Measurements from ENCODE around the gene RFXANK. TPM values are rescaled to one million over a fixed set of nuclear protein-coding genes. Genes with fewer than 3 reads are reported as not detected.

Gene RFXANK
- total RNA-seq, 1 experiment from 2014 or later = 81.8 TPM

- H3K23me2 ChIP-seq (ENCODE audit: insufficient read length, low read depth, low read length, poor library complexity, severe bottlenecking) = no peaks in the 10 kb centered on the region
- no peak within 1 kb of the TSS for H3K14ac ChIP-seq (ENCODE audit: insufficient read depth, low read length)
- H3K4me1 ChIP-seq (ENCODE audit: insufficient read depth, low read length) = no peaks in the 10 kb centered on the region
- no peaks in the 10 kb centered on the region for H3K9me3 Mint-ChIP-seq
- no peaks in the 10 kb centered on the region; a peak in 1 of 7 replicates for H3K36me3 Mint-ChIP-seq (ENCODE audit: insufficient read depth in 1 of 3, low read depth in 3 of 3)
- no peak within 1 kb of the TSS for H3T11ph ChIP-seq (ENCODE audit: low read length)
- no peak within 1 kb of the TSS for H3K18ac ChIP-seq (ENCODE audit: insufficient read length, low read depth, low read length)
- no peak within 1 kb of the TSS for H3K23ac ChIP-seq (ENCODE audit: insufficient read length, low read depth, low read length)
- H3K9ac ChIP-seq (ENCODE audit: extremely low read depth, insufficient read length, low read length) = no peak within 1 kb of the TSS
- H2BK15ac ChIP-seq (ENCODE audit: low read depth, low read length) = no peak within 1 kb of the TSS
- no peak within 1 kb of the TSS for H2BK120ac ChIP-seq (ENCODE audit: low read depth, low read length, poor library complexity, severe bottlenecking)
- no peak within 1 kb of the TSS for H2AK5ac ChIP-seq (ENCODE audit: insufficient read length, low read length)
- peaks cover 18 to 39% of the 10 kb centered on the region in 2 experiments for H3K4me1 Mint-ChIP-seq
- H3K27ac Mint-ChIP-seq = peak within 1 kb of the TSS in 1 of 3 experiments; percentile 18; a peak in 2 of 7 replicates
- WGBS (ENCODE audit: extremely low coverage, insufficient read length, low lambda C conversion rate) = no CpG with 5 or more reads among the region's 56 CpGs
- H3K27me3 ChIP-seq (ENCODE audit: insufficient read depth, low read length) = peaks cover 6% of the 10 kb centered on the region; the same call in 1 of the 2 replicates
- H2BK12ac ChIP-seq (ENCODE audit: insufficient read length, low read depth, low read length) = no peak within 1 kb of the TSS
- DNase-seq = peak; percentile 94
- no peaks in the 10 kb centered on the region for H3K9me3 ChIP-seq (ENCODE audit: control insufficient read depth, low read depth, low read length)
- no peak within 1 kb of the TSS for H4K91ac ChIP-seq (ENCODE audit: insufficient read length, low read depth, low read length)
- H3K79me2 ChIP-seq (ENCODE audit: insufficient read depth, low read length) = no peaks in the 10 kb centered on the region
- H3K27me3 Mint-ChIP-seq (ENCODE audit: low read depth) = peaks cover 68% of the 10 kb centered on the region
- H4K20me1 ChIP-seq (ENCODE audit: control insufficient read depth, insufficient read depth, insufficient read length) = no peaks in the 10 kb centered on the region
- H3K4ac ChIP-seq (ENCODE audit: low read depth, low read length) = no peak within 1 kb of the TSS
- no peak within 1 kb of the TSS for H2AFZ ChIP-seq (ENCODE audit: low read length)
- H4K5ac ChIP-seq (ENCODE audit: insufficient read length, low read depth, low read length) = no peak within 1 kb of the TSS
- H3K56ac ChIP-seq (ENCODE audit: insufficient read length, low read depth, low read length) = no peak within 1 kb of the TSS
- H3K27ac ChIP-seq (ENCODE audit: insufficient read length, low read depth, low read length) = no peak within 1 kb of the TSS
- no peak within 1 kb of the TSS for H2BK5ac ChIP-seq (ENCODE audit: insufficient read length, low read length)
- H3K4me2 ChIP-seq (ENCODE audit: insufficient read depth, insufficient read length, low read length) = peak within 1 kb of the TSS; percentile 41
- TF ChIP-seq CTCF (conservative IDR thresholded peaks at IDR 0.05) = no peak
- peak within 1 kb of the TSS; percentile 56 to 77 for H3K4me3 Mint-ChIP-seq
- no peak within 1 kb of the TSS for H4K8ac ChIP-seq (replicated peaks; ENCODE audit: insufficient read length, low read depth, low read length)
- H2BK20ac ChIP-seq (ENCODE audit: low read depth, low read length, poor library complexity, severe bottlenecking) = no peak within 1 kb of the TSS
- no peaks in the 10 kb centered on the region for H3K79me1 ChIP-seq (ENCODE audit: insufficient read depth, low read depth, low read length, poor library complexity, severe bottlenecking)
Measured at GRCh38 chr19:19170053-19170872, 21.8 kb upstream of the RFXANK start, which contains the start of gene MEF2B. Gene MEF2B, minus strand, starts transcription at chr19:19170263. Its CDS starts 19,528 bp downstream, at chr19:19150735.
